Mesenchymal stem cell (in vitro differentiated cells and primary cell): ENCODE results near the gene RALGPS1. TPM values are rescaled to one million over a fixed set of nuclear protein-coding genes. Genes with fewer than 3 reads are reported as not detected.
A peak's percentile ranks its signal among the peaks of the same experiment; 100 is the strongest.

Experiments
- DNase-seq: peaks from one replicate; pipeline ENCODE4 v3.0.0-alpha.2; 2013
- H2AFZ ChIP-seq: one replicate; pipeline ENCODE4 v1.6.1; 2013; ENCODE audit warnings: low read depth, mild to moderate bottlenecking, control low read depth, inconsistent platforms, low read length, moderate library complexity
- H2AK5ac ChIP-seq: 2 replicates; pipeline ENCODE4 v1.6.1; 2013; ENCODE audit warnings: low read length, moderate library complexity, mild to moderate bottlenecking, inconsistent platforms; ENCODE audit not compliant: severe bottlenecking
- H2BK120ac ChIP-seq: one replicate; pipeline ENCODE4 v1.6.1; 2013; ENCODE audit warnings: low read depth, mild to moderate bottlenecking, inconsistent platforms, low read length, moderate library complexity
- H2BK12ac ChIP-seq, 2 experiments: one replicate each; pipeline ENCODE4 v1.6.1; 2013; ENCODE audit warnings: inconsistent platforms in 2 of 2, low read length in 2 of 2, mild to moderate bottlenecking in 2 of 2, moderate library complexity in 2 of 2, control low read depth in 1 of 2
- H2BK15ac ChIP-seq: one replicate; pipeline ENCODE4 v1.6.1; 2013; ENCODE audit warnings: mild to moderate bottlenecking, low read depth, inconsistent platforms; ENCODE audit not compliant: poor library complexity, severe bottlenecking
- H2BK5ac ChIP-seq: 2 replicates; pipeline ENCODE4 v1.6.1; 2013; ENCODE audit warnings: low read depth, mild to moderate bottlenecking, low read length, control low read depth, inconsistent platforms; ENCODE audit not compliant: poor library complexity, severe bottlenecking
- H3K14ac ChIP-seq, 2 experiments: one replicate each; pipeline ENCODE4 v1.6.1; 2013; ENCODE audit warnings: inconsistent platforms in 2 of 2, low read length in 2 of 2, control low read depth in 1 of 2, mild to moderate bottlenecking in 1 of 2, moderate library complexity in 1 of 2
- H3K18ac ChIP-seq, 2 experiments: one replicate each; pipeline ENCODE4 v1.6.1; 2013; ENCODE audit warnings: inconsistent platforms in 2 of 2, low read length in 2 of 2, control low read depth in 1 of 2, low read depth in 1 of 2, mild to moderate bottlenecking in 1 of 2
- H3K23ac ChIP-seq, 2 experiments: one replicate each; pipeline ENCODE4 v1.6.1; 2013; ENCODE audit warnings: inconsistent platforms in 2 of 2, low read length in 2 of 2, mild to moderate bottlenecking in 2 of 2, moderate library complexity in 2 of 2, control low read depth in 1 of 2
- H3K27ac ChIP-seq: 2 replicates; pipeline ENCODE4 v1.5.1; 2013; ENCODE audit warnings: mild to moderate bottlenecking, moderate library complexity, low read length, control low read depth, inconsistent platforms; ENCODE audit not compliant: poor library complexity, severe bottlenecking
- H3K27me3 ChIP-seq, 2 experiments: 2 replicates each; pipeline versions ENCODE4 v1.6.1 to v1.7.0; 2013; ENCODE audit warnings: low read length in 2 of 2, mild to moderate bottlenecking in 2 of 2, moderate library complexity in 2 of 2, control low read depth in 1 of 2, inconsistent platforms in 1 of 2; ENCODE audit not compliant: control insufficient read depth in 1 of 2, insufficient read depth in 1 of 2
- H3K36me3 ChIP-seq, 2 experiments: 2 replicates each; pipeline versions ENCODE4 v1.6.1 to v1.7.0; 2013; ENCODE audit warnings: low read length in 2 of 2, control low read depth in 1 of 2, inconsistent platforms in 1 of 2, low read depth in 1 of 2, mild to moderate bottlenecking in 1 of 2; ENCODE audit not compliant: insufficient read depth in 2 of 2, control insufficient read depth in 1 of 2
- H3K4ac ChIP-seq, 2 experiments: one replicate each; pipeline ENCODE4 v1.6.1; 2013; ENCODE audit warnings: inconsistent platforms in 2 of 2, low read length in 2 of 2, mild to moderate bottlenecking in 2 of 2, moderate library complexity in 2 of 2, control low read depth in 1 of 2, low read depth in 1 of 2
- H3K4me1 ChIP-seq: 2 replicates; pipeline ENCODE4 v1.6.1; 2013; ENCODE audit warnings: low read depth, low read length, control low read depth; ENCODE audit not compliant: control insufficient read depth, insufficient read depth
- H3K4me2 ChIP-seq: 2 replicates; pipeline ENCODE4 v1.6.1; 2013; ENCODE audit warnings: low read length, mild to moderate bottlenecking, inconsistent platforms; ENCODE audit not compliant: poor library complexity, severe bottlenecking
- H3K4me3 ChIP-seq, 2 experiments: 2 replicates each; pipeline versions ENCODE4 v1.5.1 to v1.7.0; 2013; ENCODE audit warnings: low read length in 2 of 2, mild to moderate bottlenecking in 2 of 2, control low read depth in 1 of 2, low read depth in 1 of 2; ENCODE audit not compliant: insufficient read depth in 1 of 2
- H3K79me1 ChIP-seq: replicated peaks from 2 replicates; pipeline ENCODE4 v1.6.1; 2013; ENCODE audit warnings: mild to moderate bottlenecking, control low read depth, low read length, inconsistent platforms; ENCODE audit not compliant: poor library complexity, severe bottlenecking
- H3K9ac ChIP-seq: 2 replicates; pipeline ENCODE4 v1.7.0; 2013; ENCODE audit warnings: mild to moderate bottlenecking, low read length, moderate library complexity
- H3K9me3 ChIP-seq: 2 replicates; pipeline ENCODE4 v1.7.0; 2013; ENCODE audit warnings: mild to moderate bottlenecking, low read length; ENCODE audit not compliant: control insufficient read depth
- H4K8ac ChIP-seq: one replicate; pipeline ENCODE4 v1.6.1; 2013; ENCODE audit warnings: inconsistent platforms, mild to moderate bottlenecking, low read length, moderate library complexity
- H4K91ac ChIP-seq: one replicate; pipeline ENCODE4 v1.6.1; 2013; ENCODE audit warnings: mild to moderate bottlenecking, low read length, inconsistent platforms
- WGBS: methylation state at CpG from one replicate; pipeline ENCODE4 v1.1.7; 2013; ENCODE audit warnings: mixed read lengths; 5-methylcytosine and 5-hydroxymethylcytosine counted together
- polyA plus RNA-seq, 2 experiments: library from polyadenylated mRNA; stranded (reverse); fragments of 200-250 nt; gene quantifications; one replicate each; pipeline ENCODE4 v1.2.3, GENCODE V29; 2013

Gene RALGPS1
- polyA plus RNA-seq (2013, experiment 1 of 2), result 1.6 TPM
- 1.6 TPM for polyA plus RNA-seq (2013, experiment 2 of 2)

DNA sequence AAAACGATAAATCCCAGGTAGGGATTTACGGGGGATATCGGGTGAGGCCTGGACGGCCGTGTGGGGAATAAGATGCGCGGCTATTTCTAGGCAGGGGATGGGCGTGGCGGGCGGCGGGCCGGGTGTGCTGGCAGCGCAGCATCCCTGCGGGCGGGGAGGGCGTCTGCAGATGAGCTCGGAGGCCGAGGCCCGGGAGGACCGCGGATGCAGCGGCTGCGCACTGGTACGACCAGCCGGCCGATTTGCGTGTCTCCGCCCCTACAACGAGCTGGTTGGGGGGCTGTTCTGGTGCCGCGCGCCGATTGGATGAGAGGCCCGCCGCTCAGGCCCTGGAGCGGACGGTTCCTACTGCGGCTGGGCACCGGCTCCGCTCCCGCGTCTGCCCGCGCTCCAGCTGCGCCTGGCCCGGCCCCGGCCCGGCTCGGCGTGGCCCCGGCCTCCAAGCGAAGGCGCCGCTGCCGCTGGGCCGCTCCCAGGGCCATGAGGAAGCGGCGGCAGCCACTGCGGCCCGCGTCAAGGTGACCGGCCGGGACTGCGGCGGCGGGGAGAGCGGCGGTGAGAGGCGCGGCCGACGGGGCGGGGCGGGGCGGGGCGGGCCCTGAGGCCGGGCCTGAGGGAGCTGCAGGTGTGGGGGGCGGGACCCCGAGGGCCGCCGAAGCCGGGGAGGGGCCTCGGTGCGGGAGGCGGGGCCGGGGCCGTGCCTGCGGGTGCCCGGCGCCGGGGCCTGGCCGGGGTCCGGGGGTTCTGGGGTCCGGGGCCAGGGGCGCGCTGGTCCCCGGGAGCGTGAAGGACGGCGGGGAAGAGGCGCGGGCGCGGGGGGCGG is at the start of gene RALGPS1:
TSS of gene RALGPS1 (plus strand) at position 325 of the 823 bp plus-strand sequence. CDS start 47,508 bp downstream, outside the sequence.
- Histone ChIP-seq H3K9me3 (peaks cover 4% of the 10 kb centered on the region), H2BK120ac (no peak within 1 kb of the TSS), H3K27ac (no peak within 1 kb of the TSS), H3K23ac (no peak within 1 kb of the TSS), H3K14ac (no peak within 1 kb of the TSS), H2AFZ (peak within 1 kb of the TSS; percentile 84), H3K4ac (no peak within 1 kb of the TSS), H2BK15ac (peak within 1 kb of the TSS; percentile 86), H3K9ac (no peak within 1 kb of the TSS), H4K91ac (no peak within 1 kb of the TSS), H3K4me2 (peak within 1 kb of the TSS; percentile 74), H3K36me3 (no peaks in the 10 kb centered on the region), H3K4me1 (peaks cover 9% of the 10 kb centered on the region), H3K18ac (no peak within 1 kb of the TSS), H3K27me3 (peaks cover 11 to 28% of the 10 kb centered on the region in 2 experiments), H2BK5ac (no peak within 1 kb of the TSS), H3K79me1 (no peaks in the 10 kb centered on the region), H3K4me3 (peak within 1 kb of the TSS; percentile 72 to 82), H2BK12ac (no peak within 1 kb of the TSS), H4K8ac (no peak within 1 kb of the TSS), H2AK5ac (no peak within 1 kb of the TSS)
- WGBS, result 1% methylated on average over 45 of the region's 105 CpGs
- DNase-seq, result peak; percentile 95

- no peak overlapping the region for H4K8ac ChIP-seq
- no peak overlapping the region for H3K27ac ChIP-seq
- no peak overlapping the region for H2BK12ac ChIP-seq
- H2BK5ac ChIP-seq, result no peak overlapping the region
- H2AFZ ChIP-seq, result no peak overlapping the region
- H2BK15ac ChIP-seq, result no peak overlapping the region
- H3K9ac ChIP-seq, result no peak overlapping the region
- H3K14ac ChIP-seq, result no peak overlapping the region
- H3K23ac ChIP-seq, result peak overlapping the region in 1 of 2 experiments; percentile 2
- H2AK5ac ChIP-seq, result no peak overlapping the region
- no peak overlapping the region for H3K4me2 ChIP-seq
- H3K27me3 ChIP-seq, result no peaks in the 10 kb centered on the region
- H3K4me3 ChIP-seq, result no peak overlapping the region
- no peak overlapping the region for H2BK120ac ChIP-seq
- H3K36me3 ChIP-seq, result peaks cover 19 to 43% of the 10 kb centered on the region in 2 experiments
- H3K9me3 ChIP-seq, result no peaks in the 10 kb centered on the region
- no peak for DNase-seq
- H4K91ac ChIP-seq, result no peak overlapping the region
- no peak overlapping the region for H3K4ac ChIP-seq
- no peak overlapping the region for H3K18ac ChIP-seq
- peaks cover 25% of the 10 kb centered on the region for H3K79me1 ChIP-seq
- WGBS, result 99% methylated on average over 7 of the region's 7 CpGs
- H3K4me1 ChIP-seq, result peaks cover 4% of the 10 kb centered on the region
Measured at GRCh38 chr9:126869368-126869767, 45.2 kb upstream of the RALGPS1 start.

- H3K4me1 ChIP-seq, result peaks cover 4% of the 10 kb centered on the region
- no peak overlapping the region for H3K9ac ChIP-seq
- no peak for DNase-seq
- no peak overlapping the region for H3K4me3 ChIP-seq
- no peak overlapping the region for H4K91ac ChIP-seq
- no peak overlapping the region for H2AK5ac ChIP-seq
- H3K9me3 ChIP-seq, result no peaks in the 10 kb centered on the region
- H3K36me3 ChIP-seq, result peaks cover 12 to 16% of the 10 kb centered on the region in 2 experiments
- H3K4ac ChIP-seq, result no peak overlapping the region
- H2BK120ac ChIP-seq, result no peak overlapping the region
- no peak overlapping the region for H3K18ac ChIP-seq
- peaks cover 17% of the 10 kb centered on the region for H3K79me1 ChIP-seq
- H3K4me2 ChIP-seq, result no peak overlapping the region
- H2BK15ac ChIP-seq, result no peak overlapping the region
- no peak overlapping the region for H2BK12ac ChIP-seq
- no peak overlapping the region for H2AFZ ChIP-seq
- no peak overlapping the region for H3K23ac ChIP-seq
- H3K14ac ChIP-seq, result no peak overlapping the region
- no peak overlapping the region for H4K8ac ChIP-seq
- H3K27me3 ChIP-seq, result no peaks in the 10 kb centered on the region
- H3K27ac ChIP-seq, result no peak overlapping the region
- H2BK5ac ChIP-seq, result no peak overlapping the region
- 100% methylated on average over 4 of the region's 4 CpGs for WGBS
Measured at GRCh38 chr9:126872516-126872915, 42.1 kb upstream of the RALGPS1 start.

DNA sequence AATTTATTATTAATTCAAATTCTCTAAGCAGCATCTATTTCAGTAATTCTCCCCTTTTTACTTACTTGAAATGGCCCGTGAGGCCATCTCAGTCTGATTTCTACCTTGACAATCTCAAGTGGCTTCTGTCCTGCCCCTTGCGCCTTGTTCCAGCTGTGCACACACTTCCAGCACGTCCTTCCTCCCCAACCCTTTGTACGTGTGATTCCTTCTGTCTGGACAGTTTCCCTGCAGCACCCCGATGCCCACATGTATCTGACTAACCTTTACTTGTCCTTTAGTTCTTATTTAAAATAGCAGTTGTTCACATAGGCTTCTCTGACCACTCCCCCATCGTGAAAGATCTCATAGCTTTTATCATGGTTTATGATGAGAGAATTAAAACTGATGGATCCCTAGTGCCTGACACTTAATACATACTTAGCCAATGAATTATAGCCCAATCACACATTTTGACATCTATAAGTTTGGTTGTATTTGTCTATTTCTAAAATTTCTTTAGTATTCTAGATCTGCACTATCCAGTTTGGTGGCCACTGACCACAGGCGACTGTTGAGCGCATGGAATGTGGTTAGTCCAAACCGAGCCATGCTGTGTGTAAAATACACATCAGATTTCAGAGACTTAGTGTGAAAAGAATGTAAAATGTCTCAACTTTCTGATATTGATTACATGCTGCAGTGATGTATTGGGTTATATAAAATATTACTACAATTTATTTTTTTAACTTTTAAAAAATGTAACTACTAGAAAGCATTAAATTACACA is 39.9 kb upstream of the RALGPS1 start:
- no peaks in the 10 kb centered on the region for H3K27me3 ChIP-seq
- H3K4ac ChIP-seq, result no peak overlapping the region
- peaks cover 2% of the 10 kb centered on the region for H3K4me1 ChIP-seq
- H3K4me2 ChIP-seq, result no peak overlapping the region
- H3K4me3 ChIP-seq, result no peak overlapping the region
- peaks cover 6 to 14% of the 10 kb centered on the region in 2 experiments for H3K36me3 ChIP-seq
- H3K27ac ChIP-seq, result no peak overlapping the region
- H2BK5ac ChIP-seq, result no peak overlapping the region
- H3K23ac ChIP-seq, result no peak overlapping the region
- H3K14ac ChIP-seq, result no peak overlapping the region
- H3K9me3 ChIP-seq, result no peaks in the 10 kb centered on the region
- no peak overlapping the region for H2BK12ac ChIP-seq
- 88% methylated on average over 8 of the region's 9 CpGs for WGBS
- no peak overlapping the region for H3K18ac ChIP-seq
- H2BK15ac ChIP-seq, result no peak overlapping the region
- DNase-seq, result no peak
- no peak overlapping the region for H4K91ac ChIP-seq
- H3K79me1 ChIP-seq, result peaks cover 14% of the 10 kb centered on the region
- H2AFZ ChIP-seq, result no peak overlapping the region
- no peak overlapping the region for H2AK5ac ChIP-seq
- H4K8ac ChIP-seq, result no peak overlapping the region
- H2BK120ac ChIP-seq, result no peak overlapping the region
- H3K9ac ChIP-seq, result no peak overlapping the region
